ENCODE results near the gene SPRING1. TPM values are rescaled to one million over a fixed set of nuclear protein-coding genes. Genes with fewer than 3 reads are reported as not detected.
"Not testable (repeated sequence)": the region's sequence is repeated elsewhere in the genome, so short reads cannot be mapped to it uniquely, and the experiment has no call there.

Gene SPRING1
- total and polyA plus RNA-seq, 4 experiments from 2014 or later = 18.2 to 28.1 (median 25.6) TPM

DNA sequence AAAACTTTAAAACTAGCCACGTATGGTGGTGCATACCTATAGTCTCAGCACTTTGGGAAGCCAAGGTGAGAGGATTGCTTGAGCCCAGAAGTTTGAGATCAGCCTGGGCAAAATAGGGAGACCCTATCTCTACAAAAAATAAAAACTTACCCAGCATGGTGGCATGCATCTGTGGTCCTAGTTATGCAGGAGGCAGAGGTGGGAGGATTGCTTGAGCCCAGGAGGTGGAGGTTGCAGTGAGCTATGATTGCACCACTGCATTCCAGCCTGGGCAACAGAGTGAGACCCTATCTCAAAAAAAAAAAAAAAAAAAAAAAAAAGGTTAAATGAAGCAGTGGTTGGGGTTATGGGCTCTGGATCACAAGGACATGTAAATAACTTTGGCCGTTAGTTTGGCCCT is 4.9 kb upstream of the SPRING1 start:
- H3K27me3 Mint-ChIP-seq; H3K9me3 Mint-ChIP-seq; DNase-seq; H3K36me3 ChIP-seq (ENCODE audit: insufficient read depth, low read length); H3K9me3 ChIP-seq (ENCODE audit: control insufficient read depth in 1 of 2, low read length in 2 of 2); H3K4me3 Mint-ChIP-seq; H3K27ac ChIP-seq (ENCODE audit: low read depth, low read length); intact Hi-C loops (cut with micrococcal nuclease); H3K27me3 ChIP-seq (ENCODE audit: insufficient read depth, low read length); H3K4me1 ChIP-seq (ENCODE audit: insufficient read depth, low read length); CTCF ChIA-PET (ENCODE audit: partially characterized antibody); H3K27ac Mint-ChIP-seq; H3K4me3 ChIP-seq (ENCODE audit: low read length in 2 of 2); H3K36me3 Mint-ChIP-seq; POLR2A ChIA-PET (ENCODE audit: partially characterized antibody): not testable (repeated sequence)
- H3K4me1 Mint-ChIP-seq = peaks cover 0 to 17% (median 5%) of the 10 kb centered on the region in 4 donors

- ChIA-PET POLR2A (ENCODE audit: partially characterized antibody) (no interaction called here), CTCF (ENCODE audit: partially characterized antibody) (no interaction called here)
- Histone ChIP-seq H3K4me1 (ENCODE audit: insufficient read depth, low read length) (peaks cover 27% of the 10 kb centered on the region), H3K36me3 (ENCODE audit: insufficient read depth, low read length) (no peaks in the 10 kb centered on the region), H3K4me3 (ENCODE audit: low read length in 2 of 2) (no peak overlapping the region), H3K9me3 (ENCODE audit: control insufficient read depth in 1 of 2, low read length in 2 of 2) (no peaks in the 10 kb centered on the region), H3K27ac (ENCODE audit: low read depth, low read length) (no peak overlapping the region), H3K27me3 (ENCODE audit: insufficient read depth, low read length) (no peaks in the 10 kb centered on the region)
- H3K36me3 Mint-ChIP-seq = peaks cover 8 to 15% of the 10 kb centered on the region in 2 donors
- peaks cover 13 to 43% (median 25%) of the 10 kb centered on the region in 4 donors for H3K4me1 Mint-ChIP-seq
- no peaks in the 10 kb centered on the region for H3K27me3 Mint-ChIP-seq
- peaks cover 0 to 2% (median 0%) of the 10 kb centered on the region in 8 donors for H3K9me3 Mint-ChIP-seq
- intact Hi-C loops (cut with micrococcal nuclease) = loop anchor here (10.0 kb wide), 1 partner anchor 1635 kb away; the partner anchor contains the start of genes SUDS3 and TAOK3
- H3K4me3 Mint-ChIP-seq = peak overlapping the region in 3 of 8 donors; percentile 12 to 87 (median 15)
- DNase-seq = no peak
- peak overlapping the region in 2 of 7 donors; percentile 88 to 95 for H3K27ac Mint-ChIP-seq
Observed at GRCh38 chr12:116739381-116739887, 1.6 kb upstream of the SPRING1 start.

DNA sequence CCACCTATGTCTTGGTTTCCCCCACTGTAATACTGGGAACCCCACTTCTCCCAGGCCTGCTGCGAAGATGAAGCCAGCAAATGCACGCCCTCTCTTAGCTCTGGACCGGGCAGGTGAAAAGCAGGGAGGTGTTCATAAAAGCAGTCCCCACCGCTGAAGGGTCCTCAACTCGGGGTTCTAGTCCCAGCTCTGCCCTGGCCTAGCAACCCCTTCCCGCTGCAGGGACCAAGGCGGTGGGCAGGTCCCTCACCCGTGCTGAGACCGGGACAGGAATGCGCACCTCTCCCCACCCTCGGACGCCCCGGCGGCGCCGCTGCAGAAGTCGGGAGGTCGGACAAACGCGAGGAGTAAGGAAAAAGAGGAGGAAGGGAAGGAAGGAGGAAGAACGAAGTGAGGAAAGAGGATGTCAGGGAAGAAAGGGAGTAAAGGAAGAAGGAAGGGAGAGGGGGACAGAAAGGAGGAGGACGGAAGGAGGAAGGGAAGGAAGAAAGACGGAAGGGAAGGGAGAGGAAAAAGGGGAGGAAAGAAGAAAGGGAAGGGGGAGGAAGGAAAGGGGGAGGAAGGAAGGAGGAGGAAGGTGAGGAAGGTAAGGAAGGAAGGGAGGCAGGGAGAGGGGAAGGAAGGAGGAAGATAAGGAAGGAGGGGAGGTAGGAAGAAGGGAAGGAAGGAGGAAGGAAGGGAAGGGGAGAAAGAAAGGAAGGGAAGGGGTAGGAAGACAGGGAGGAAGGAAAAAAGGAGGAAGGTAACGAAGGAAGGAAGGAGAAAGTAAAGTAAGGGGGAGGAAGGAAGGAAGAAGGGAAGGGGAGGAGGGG is 701 bp downstream of the SPRING1 start:
- intact Hi-C loops (cut with micrococcal nuclease) = loop anchor here (10.0 kb wide), 1 partner anchor 1638 kb away; the partner anchor contains the start of genes SUDS3 and TAOK3
- peaks cover 19 to 53% (median 36%) of the 10 kb centered on the region in 4 donors for H3K4me1 Mint-ChIP-seq

GRCh38 chr12:116735951-116736599 is 1.8 kb downstream of the SPRING1 start:
- H3K4me3 Mint-ChIP-seq = peak overlapping the region; percentile 87 to 98 (median 92)
- no peaks in the 10 kb centered on the region for H3K9me3 ChIP-seq (ENCODE audit: control insufficient read depth in 1 of 2, low read length in 2 of 2)
- H3K27me3 Mint-ChIP-seq = no peaks in the 10 kb centered on the region
- no peaks in the 10 kb centered on the region for H3K36me3 ChIP-seq (ENCODE audit: insufficient read depth, low read length)
- POLR2A ChIA-PET (ENCODE audit: partially characterized antibody) = interaction anchor here (1.0 kb wide), 1 partner anchor 176 kb away, joined by 3 read pairs; no protein-coding TSS in a partner anchor
- peaks cover 16 to 29% of the 10 kb centered on the region in 2 donors for H3K36me3 Mint-ChIP-seq
- no peaks in the 10 kb centered on the region for H3K27me3 ChIP-seq (ENCODE audit: insufficient read depth, low read length)
- peak overlapping the region in 1 of 2 donors; percentile 98 for H3K4me3 ChIP-seq (ENCODE audit: low read length in 2 of 2)
- peaks cover 0 to 2% (median 0%) of the 10 kb centered on the region in 8 donors for H3K9me3 Mint-ChIP-seq
- CTCF ChIA-PET (ENCODE audit: partially characterized antibody) = interaction anchor here (0.6 kb wide), 1 partner anchor 374 kb away, joined by 3 read pairs; no protein-coding TSS in a partner anchor
- peak overlapping the region in 6 of 7 donors; percentile 24 to 89 (median 82) for H3K27ac Mint-ChIP-seq
- intact Hi-C loops (cut with micrococcal nuclease) = loop anchor here (10.0 kb wide), 1 partner anchor 1639 kb away; the partner anchor contains the start of genes SUDS3 and TAOK3
- H3K4me1 Mint-ChIP-seq = peaks cover 23 to 53% (median 41%) of the 10 kb centered on the region in 4 donors
- H3K4me1 ChIP-seq (ENCODE audit: insufficient read depth, low read length) = peaks cover 27% of the 10 kb centered on the region
- no peak overlapping the region for H3K27ac ChIP-seq (ENCODE audit: low read depth, low read length)
- no peak for DNase-seq

More for the DNA sequence above, 701 bp downstream of the SPRING1 start:
- ChIA-PET CTCF (ENCODE audit: partially characterized antibody) (no interaction called here), POLR2A (ENCODE audit: partially characterized antibody) (interaction anchor here (1.0 kb wide), 2 partner anchors 177 to 453 kb away, joined by 3 read pairs; partner anchors contain the start of gene FBXO21)
- Mint-ChIP-seq H3K9me3 (peaks cover 0 to 2% (median 0%) of the 10 kb centered on the region in 8 donors), H3K36me3 (peaks cover 16 to 25% of the 10 kb centered on the region in 2 donors), H3K27ac (peak overlapping the region; percentile 86 to 91 (median 88)), H3K27me3 (no peaks in the 10 kb centered on the region), H3K4me3 (peak overlapping the region; percentile 87 to 98 (median 92))
- H3K9me3 ChIP-seq (ENCODE audit: control insufficient read depth in 1 of 2, low read length in 2 of 2) = no peaks in the 10 kb centered on the region
- H3K36me3 ChIP-seq (ENCODE audit: insufficient read depth, low read length) = no peaks in the 10 kb centered on the region
- H3K27me3 ChIP-seq (ENCODE audit: insufficient read depth, low read length) = no peaks in the 10 kb centered on the region
- H3K27ac ChIP-seq (ENCODE audit: low read depth, low read length) = peak overlapping the region; percentile 50
- peaks cover 27% of the 10 kb centered on the region for H3K4me1 ChIP-seq (ENCODE audit: insufficient read depth, low read length)
- peak overlapping the region; percentile 58 to 98 for H3K4me3 ChIP-seq (ENCODE audit: low read length in 2 of 2)
- DNase-seq = no peak

DNA sequence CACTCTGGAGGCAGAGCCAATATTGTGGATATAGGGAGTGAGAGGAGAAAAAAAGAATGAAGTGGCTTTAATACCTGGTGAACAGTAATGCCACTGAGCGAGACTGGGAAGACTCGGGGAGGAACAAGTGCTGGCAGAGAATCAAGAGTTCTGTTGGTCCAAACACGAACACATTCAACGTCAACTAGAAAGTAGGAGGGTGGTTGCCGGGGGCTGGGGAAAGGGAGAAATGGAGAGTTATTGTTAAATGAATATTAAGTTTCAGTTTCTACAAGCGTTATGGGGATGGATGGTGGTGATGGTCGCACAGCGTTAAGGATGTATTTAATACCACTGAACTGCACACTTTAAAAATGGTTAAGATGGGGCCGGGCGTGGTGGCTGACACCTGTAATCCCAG is 2.8 kb downstream of the SPRING1 start:
- intact Hi-C loops (cut with micrococcal nuclease) = loop anchor here (10.0 kb wide), 1 partner anchor 1640 kb away; the partner anchor contains the start of genes SUDS3 and TAOK3
- POLR2A ChIA-PET (ENCODE audit: partially characterized antibody) = no interaction called here
- DNase-seq = no peak
- H3K27ac ChIP-seq (ENCODE audit: low read depth, low read length) = no peak overlapping the region
- Mint-ChIP-seq H3K4me3 (peak overlapping the region; percentile 23 to 76 (median 57)), H3K4me1 (peaks cover 23 to 53% (median 41%) of the 10 kb centered on the region in 4 donors), H3K27ac (peak overlapping the region in 3 of 7 donors; percentile 18 to 81 (median 56)), H3K9me3 (peaks cover 0 to 2% (median 0%) of the 10 kb centered on the region in 8 donors), H3K27me3 (no peaks in the 10 kb centered on the region), H3K36me3 (peaks cover 16 to 29% of the 10 kb centered on the region in 2 donors)
- H3K9me3 ChIP-seq (ENCODE audit: control insufficient read depth in 1 of 2, low read length in 2 of 2) = no peaks in the 10 kb centered on the region
- peaks cover 27% of the 10 kb centered on the region for H3K4me1 ChIP-seq (ENCODE audit: insufficient read depth, low read length)
- no peaks in the 10 kb centered on the region for H3K27me3 ChIP-seq (ENCODE audit: insufficient read depth, low read length)
- H3K4me3 ChIP-seq (ENCODE audit: low read length in 2 of 2) = no peak overlapping the region
- H3K36me3 ChIP-seq (ENCODE audit: insufficient read depth, low read length) = no peaks in the 10 kb centered on the region
- CTCF ChIA-PET (ENCODE audit: partially characterized antibody) = no interaction called here

GRCh38 chr12:116734156-116734768 is 3.6 kb downstream of the SPRING1 start:
- CTCF ChIA-PET (ENCODE audit: partially characterized antibody) = no interaction called here

More at GRCh38 chr12:116734156-116734768, 3.6 kb downstream of the SPRING1 start:
- intact Hi-C loops (cut with micrococcal nuclease) = loop anchor here (10.0 kb wide), 1 partner anchor 1641 kb away; the partner anchor contains the start of genes SUDS3 and TAOK3
- peaks cover 27% of the 10 kb centered on the region for H3K4me1 ChIP-seq (ENCODE audit: insufficient read depth, low read length)
- no peaks in the 10 kb centered on the region for H3K27me3 ChIP-seq (ENCODE audit: insufficient read depth, low read length)
- no peaks in the 10 kb centered on the region for H3K9me3 ChIP-seq (ENCODE audit: control insufficient read depth in 1 of 2, low read length in 2 of 2)
- Mint-ChIP-seq H3K9me3 (peaks cover 0 to 2% (median 0%) of the 10 kb centered on the region in 8 donors), H3K36me3 (peaks cover 21 to 33% of the 10 kb centered on the region in 2 donors), H3K27ac (peak overlapping the region in 3 of 7 donors; percentile 19 to 58 (median 20)), H3K4me1 (peaks cover 26 to 54% (median 42%) of the 10 kb centered on the region in 4 donors), H3K27me3 (no peaks in the 10 kb centered on the region), H3K4me3 (peak overlapping the region in 7 of 8 donors; percentile 15 to 62 (median 59))
- H3K27ac ChIP-seq (ENCODE audit: low read depth, low read length) = no peak overlapping the region
- DNase-seq = no peak
- H3K4me3 ChIP-seq (ENCODE audit: low read length in 2 of 2) = no peak overlapping the region
- H3K36me3 ChIP-seq (ENCODE audit: insufficient read depth, low read length) = no peaks in the 10 kb centered on the region
- POLR2A ChIA-PET (ENCODE audit: partially characterized antibody) = no interaction called here

Measured in CD4-positive, alpha-beta memory T cell (primary cell).